ENCODE data around the gene LRRC30.

LRRC30 gene

DNA sequence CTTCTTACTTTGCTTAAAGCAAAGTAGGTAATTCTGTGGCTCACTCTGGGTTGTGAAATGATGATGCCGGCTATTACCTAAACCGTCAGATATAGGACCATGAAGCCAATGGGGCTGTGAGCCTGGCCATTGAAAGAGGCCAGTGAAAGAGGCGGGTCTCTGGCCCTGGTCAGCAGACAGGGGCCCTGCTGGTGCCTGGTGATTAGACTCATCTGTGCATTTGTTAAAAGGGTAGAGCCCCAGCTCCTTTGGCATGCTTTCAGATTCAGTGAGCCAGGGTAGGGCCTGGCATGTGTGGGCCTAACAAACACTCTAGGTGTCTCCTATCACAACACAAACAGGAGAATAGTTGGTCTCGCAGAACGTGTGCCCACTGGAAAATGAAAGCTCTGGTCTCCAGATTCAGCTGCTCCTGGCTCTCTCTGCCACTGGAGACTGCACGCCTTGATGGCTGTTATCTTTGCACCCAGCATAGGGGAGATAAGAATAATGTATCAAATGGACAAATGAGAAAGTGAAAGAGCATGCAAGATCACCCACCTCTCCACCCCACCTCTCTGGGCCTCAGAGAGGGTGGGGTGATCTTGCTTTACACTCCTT lies 6.9 kb downstream of the LRRC30 start:
- DNase-seq (ENCODE audit: low read depth, low spot score): no peak

DNA sequence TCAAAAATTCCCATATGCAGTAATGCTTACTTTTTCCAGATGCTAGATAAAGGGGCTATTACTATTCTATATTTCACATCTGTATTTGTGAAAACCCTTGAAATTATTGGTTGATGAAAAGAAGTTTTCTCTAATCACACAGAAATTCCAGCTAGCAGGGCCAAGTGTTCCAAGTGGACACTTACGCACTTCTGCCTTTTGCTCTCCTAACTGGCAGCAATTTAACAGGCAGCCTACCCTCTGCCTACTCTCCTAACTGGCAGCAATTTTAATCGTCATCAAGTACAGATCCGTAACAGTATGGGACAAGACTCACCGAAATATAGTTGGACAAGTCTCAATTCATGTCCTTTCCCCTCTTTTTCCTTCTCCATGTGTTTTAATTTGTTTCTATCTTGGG lies 12.0 kb downstream of the LRRC30 start:
- DNase-seq (ENCODE audit: low read depth, low spot score): no peak

DNA sequence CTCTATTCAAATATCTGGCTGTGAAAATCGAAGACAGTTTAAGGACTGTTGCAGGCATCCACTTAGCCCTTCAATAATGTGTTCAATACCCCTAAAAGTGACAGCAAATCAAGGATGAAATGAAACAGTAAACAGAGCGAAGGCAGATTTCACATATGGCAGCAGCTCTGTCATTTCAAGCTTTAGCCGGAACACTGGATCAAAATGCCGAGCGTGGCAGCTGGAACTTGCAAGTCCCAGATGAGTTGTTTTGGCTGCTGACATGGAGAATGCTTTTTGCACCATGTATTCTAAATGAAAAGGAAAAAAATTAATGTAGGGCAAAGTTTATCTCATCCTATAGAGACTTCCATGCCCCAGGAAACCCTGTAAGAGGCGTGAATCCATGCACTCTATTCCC lies 18.0 kb downstream of the LRRC30 start:
- DNase-seq (ENCODE audit: low read depth, low spot score): no peak

DNA sequence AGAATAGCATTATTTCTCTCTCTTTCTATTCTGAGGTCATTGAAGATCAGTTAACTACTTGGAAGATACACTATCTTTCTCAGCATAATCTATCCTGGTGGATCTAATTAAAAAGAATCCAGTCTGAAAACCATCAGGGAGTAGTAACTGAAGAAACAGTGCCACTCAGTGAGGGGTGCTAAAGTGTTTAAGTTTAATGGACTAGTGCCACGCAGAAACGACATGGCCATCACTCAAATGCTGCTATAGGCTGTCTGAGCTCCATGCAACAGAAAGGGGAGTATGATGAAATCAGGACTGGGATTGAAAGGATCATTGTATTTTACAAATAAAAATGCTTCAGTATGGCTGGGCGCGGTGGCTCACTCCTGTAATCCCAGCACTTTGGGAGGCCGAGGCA lies 23.3 kb downstream of the LRRC30 start:
- DNase-seq (ENCODE audit: low read depth, low spot score): no peak

DNA sequence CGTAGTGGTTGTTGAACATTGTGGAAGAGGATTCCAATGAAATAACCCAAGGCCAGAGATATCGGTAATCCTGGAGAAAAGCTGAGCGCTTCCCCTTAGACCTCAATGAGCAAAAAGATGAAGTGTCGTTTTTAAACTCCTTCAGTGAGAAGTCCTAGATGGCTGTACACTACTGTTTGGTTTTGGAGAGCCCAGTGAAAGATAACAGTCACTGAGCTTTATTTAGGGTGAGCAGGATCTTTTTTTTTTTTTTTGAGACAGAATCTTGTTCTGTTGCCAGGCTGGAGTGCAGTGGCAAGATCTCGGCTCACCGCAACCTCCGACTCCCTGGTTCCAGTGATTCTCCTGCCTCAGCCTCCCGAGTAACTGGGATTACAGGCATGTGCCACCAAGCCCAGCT lies 24.2 kb downstream of the LRRC30 start:
- no peak for DNase-seq (ENCODE audit: low read depth, low spot score)

DNA sequence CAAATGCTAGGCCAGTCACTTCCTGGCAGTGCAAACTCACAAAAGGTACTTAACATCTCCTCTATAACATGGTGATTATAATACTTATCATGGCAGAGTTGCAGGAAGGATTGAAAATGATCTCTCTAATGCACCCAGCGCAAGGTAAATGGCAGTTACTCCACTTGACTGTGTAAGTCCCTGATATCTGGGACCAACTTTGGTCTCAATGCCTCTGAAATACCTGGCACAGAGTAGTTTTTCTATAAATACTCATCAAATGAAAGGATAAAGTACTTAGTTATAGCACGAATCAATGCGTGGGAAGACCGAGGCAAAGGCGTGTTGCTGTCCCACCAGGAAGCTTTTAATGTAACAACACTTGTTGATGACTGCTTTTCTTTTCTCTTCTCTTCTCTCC lies 24.8 kb downstream of the LRRC30 start:
- no peak for DNase-seq (ENCODE audit: low read depth, low spot score)

DNA sequence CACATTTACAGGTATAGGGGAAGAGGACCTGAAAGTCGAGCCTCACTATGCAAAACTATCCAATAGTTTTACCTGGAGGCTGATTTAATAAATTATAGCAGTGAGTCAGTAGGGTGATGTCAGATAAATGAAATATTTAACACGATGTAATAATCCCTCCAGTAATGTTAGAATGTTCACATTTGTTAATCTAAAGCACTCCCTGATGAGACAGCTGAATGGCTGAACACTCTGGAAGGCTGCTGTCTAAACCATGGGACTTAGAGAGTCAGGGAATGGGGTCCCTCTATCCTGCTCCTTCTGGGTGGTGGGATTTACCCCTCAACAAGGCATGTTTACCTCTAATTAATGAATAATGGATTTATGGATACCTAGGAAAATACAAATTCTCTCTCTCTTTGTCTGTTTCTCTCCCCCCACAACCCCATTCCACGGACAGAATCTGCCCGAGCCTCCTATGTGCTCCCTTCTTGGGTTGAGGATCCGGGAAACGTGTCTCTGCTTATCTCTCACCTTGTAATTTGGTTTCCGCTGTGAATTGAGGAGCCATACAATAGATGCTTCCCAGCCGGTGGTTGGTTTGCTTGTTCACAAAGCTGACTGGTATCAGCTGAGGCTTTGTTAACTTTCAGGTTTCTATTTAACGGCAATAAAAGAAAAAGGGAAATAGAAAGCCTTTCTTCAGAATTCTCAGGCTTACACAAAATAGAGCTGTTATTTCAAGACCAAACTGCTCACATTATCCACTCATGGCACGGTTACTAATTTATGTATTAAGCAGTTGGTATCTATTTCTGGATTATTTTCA lies 25.9 kb downstream of the LRRC30 start:
- DNase-seq (ENCODE audit: low read depth, low spot score): no peak

DNA sequence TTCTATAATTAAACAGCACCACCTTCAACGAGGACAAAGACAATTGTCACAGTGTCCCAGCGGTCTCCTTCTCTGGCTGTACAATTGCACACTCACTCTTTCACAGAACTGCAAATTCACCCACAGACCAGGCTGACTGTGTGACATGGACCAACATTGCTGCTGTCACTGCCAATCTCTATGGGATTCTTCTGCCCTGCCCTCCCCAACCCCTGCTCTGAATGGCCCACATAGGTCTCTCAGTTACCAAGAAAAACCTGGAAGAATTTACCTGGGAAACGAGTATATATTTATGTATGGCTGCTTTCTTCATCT lies 26.5 kb downstream of the LRRC30 start:
- DNase-seq (ENCODE audit: low read depth, low spot score): no peak

DNA sequence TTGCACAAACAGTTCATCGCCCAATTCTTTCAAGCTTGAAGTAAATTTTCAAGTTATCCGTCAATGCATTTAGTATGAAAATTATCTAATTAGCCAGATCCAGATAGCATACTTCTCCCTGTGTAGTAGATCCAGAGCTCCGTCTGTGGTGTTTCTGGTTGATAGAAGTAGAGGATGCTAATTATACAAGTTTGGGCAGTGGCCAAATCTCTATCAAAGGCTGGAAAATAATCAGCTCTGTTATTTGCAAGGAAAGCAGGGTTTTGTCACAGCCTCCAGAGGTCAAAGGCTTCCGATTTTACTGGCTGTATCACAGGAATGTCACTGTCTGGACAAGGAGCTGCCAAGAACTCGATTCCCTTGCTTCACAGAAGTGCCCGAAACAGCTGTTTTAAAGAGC lies 28.6 kb downstream of the LRRC30 start:
- no peak for DNase-seq (ENCODE audit: low read depth, low spot score)

DNA sequence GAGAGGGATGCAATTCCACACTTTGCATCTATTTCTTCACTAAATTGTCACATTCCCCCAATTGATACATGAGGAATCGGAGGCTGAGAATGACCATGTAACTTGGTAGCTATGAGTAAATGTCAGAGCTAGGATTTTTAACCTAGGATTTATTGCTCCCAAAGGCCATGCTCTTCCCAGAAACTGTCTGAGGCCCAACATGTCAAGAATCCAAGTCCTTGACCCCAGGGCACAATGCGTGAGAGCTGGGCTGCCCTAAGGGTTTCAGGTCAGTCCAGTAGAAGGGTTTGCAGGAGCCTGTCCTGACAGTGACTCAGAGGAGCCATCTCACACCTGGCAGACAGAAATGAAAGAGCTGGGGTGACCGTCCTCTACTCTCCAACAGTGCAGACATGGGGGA lies 30.3 kb downstream of the LRRC30 start:
- no peak for DNase-seq (ENCODE audit: low read depth, low spot score)

DNA sequence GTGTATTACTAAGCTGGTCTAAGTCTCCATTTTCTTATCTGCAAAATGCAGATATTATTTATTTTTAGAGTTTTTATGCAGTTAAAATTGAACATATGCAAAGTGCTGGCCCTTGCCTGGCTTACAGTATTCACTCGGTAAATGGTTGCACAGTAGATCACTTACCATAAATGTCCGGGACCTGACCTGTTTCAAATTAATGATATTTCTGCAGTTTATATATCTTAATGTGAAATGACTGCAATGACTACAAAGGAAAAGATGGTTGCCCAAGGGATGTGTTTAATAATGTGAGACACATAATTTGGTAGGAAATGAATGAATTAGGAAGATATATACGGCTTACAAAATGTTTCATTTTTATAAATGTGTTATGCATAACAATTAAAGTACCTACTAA lies 37.1 kb downstream of the LRRC30 start:
- no peak for DNase-seq (ENCODE audit: low read depth, low spot score)

DNA sequence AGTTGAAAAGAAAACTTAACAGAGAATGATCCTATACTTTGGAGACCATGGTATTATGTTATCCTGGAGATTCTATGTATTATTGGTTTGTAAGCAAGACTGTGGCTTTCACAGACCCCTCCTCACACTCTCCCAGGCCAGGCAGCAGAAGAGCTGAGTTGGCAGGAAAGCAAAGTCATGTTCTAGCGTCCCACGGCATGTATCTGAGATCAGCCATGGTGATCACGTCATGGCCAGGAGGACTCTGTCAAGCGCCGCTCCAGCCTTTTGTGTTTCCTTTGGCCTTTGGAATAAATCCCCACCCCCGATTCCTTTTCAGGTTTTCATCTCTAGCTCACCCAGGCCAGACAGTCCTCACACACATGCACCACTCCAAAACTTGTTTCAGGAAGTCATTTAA lies 39.1 kb downstream of the LRRC30 start:
- DNase-seq (ENCODE audit: low read depth, low spot score): no peak

DNA sequence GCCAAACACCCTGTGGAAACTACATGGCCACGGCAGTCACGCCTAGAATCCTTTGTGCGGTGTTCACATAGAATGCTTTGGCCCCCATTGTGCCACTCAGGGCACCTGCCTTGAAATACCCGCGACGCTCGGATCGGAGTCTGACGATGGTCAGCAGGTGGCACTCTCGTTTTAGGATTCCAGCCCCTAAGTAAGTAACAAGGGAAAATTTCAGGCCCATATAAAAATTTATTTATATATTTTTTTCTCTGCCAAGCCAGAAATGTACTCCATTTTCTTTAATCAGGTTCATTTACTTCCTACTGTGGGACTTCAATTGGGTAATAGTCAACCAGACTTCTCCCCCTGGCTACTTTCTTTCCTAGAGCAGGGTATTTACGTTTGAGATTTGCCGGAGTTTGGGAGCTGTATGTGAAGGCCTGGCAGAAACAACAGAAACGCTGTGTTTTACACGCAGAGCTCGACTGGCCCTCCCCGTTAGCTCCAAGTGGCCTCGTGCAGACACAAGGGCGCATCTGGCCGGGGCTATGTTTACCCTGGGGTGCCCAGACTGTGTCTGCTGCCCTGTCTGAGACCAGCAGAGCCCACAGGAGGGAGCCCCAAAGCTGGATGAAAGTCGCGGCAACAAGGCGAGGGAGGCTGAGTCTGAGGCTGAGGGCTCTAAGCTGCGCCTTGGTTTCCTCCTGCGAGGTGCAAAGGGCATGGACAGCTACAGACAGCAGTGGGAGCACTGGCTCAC lies 41.6 kb downstream of the LRRC30 start:
- no peak for DNase-seq (ENCODE audit: low read depth, low spot score)

DNA sequence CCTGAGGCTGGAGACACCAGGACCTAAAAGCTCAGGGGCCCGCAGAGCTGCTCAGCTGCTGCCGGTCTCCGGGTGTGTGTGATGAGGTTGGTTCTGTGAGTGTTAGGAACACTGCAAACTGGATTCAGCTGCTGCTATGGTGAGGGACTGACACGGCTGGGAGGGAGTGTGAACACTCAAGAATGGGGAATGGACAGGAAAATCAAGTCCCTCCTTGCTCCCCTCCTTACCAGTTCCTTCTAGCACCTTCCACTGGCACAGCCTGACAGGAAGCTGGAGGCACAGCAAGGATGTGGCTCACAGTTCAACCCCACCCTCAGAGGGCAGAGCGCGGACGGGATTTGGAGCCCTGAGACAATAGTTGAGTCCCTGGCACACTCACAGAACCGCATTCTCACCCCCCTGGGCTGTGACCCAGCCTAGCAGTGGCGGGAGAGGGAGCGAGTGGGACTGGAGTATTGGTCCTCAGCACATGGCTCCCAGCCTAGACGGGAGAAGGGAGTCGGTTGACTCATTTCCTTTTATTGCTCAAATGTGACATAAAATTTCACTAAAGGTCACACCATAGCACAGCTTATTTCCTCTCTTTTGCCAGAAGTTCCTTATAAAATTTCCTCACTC lies 42.5 kb downstream of the LRRC30 start:
- DNase-seq (ENCODE audit: low read depth, low spot score): no peak

DNA sequence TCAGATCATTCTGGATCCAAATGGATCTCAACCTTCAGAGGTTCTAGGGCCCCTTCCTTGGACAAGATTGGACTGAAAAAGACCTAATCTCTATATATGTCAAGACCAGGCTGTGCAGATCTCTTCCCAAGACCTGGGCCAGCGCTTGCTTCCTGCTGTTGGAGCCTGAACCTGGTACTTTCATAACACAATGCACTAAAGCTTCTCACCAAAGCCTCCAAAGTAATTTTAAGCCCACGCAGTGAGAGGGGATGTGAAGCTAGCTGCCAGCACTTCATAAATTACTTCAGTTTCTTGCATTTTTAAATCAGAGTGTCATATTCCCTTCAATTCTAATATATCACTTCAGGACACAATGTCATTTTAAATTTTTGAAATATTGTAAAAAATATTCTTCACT lies 50.7 kb downstream of the LRRC30 start:
- DNase-seq (ENCODE audit: low read depth, low spot score): no peak
